Neural cell (in vitro differentiated cells): Measurements from ENCODE around the gene CEP20.

Experiments
- EZH2 ChIP-seq: fragments of 200-600, 300-800 bp; shearing (Covaris generic), sonication (generic); IDR thresholded peaks from 2 replicates; pipeline ENCODE4 v1.6.1; 2014; ENCODE audit warnings: antibody characterized with exemption, low read length, borderline replicate concordance, mild to moderate bottlenecking; ENCODE audit not compliant: insufficient read depth, poor library complexity, severe bottlenecking
- MXI1 ChIP-seq: fragments of 450-650 bp; conservative IDR thresholded peaks from 2 replicates; pipeline ENCODE4 v1.6.1; 2014; ENCODE audit warnings: antibody characterized with exemption, mild to moderate bottlenecking; ENCODE audit not compliant: poor library complexity, severe bottlenecking
- POLR2AphosphoS5 ChIP-seq: IDR thresholded peaks from 2 replicates; pipeline ENCODE4 v1.6.1; 2012
- RAD21 ChIP-seq: fragments of 450-650 bp; conservative IDR thresholded peaks from 2 replicates; pipeline ENCODE4 v1.6.1; 2014; ENCODE audit warnings: antibody characterized with exemption, mild to moderate bottlenecking, moderate library complexity
- TAF1 ChIP-seq: IDR thresholded peaks from 2 replicates; pipeline ENCODE4 v1.6.1; 2012; ENCODE audit warnings: low read depth
- TF ChIP-seq, protein P1 (sequence below): fragments of 450-650 bp; IDR thresholded peaks from 2 replicates; pipeline ENCODE4 v1.5.1; 2014; ENCODE audit warnings: antibody characterized with exemption, mild to moderate bottlenecking, moderate library complexity; ENCODE audit not compliant: poor library complexity, severe bottlenecking
- TF ChIP-seq, protein P2 (sequence below): IDR thresholded peaks from 2 replicates; pipeline ENCODE4 v1.6.1; 2012; ENCODE audit warnings: borderline replicate concordance

DNA sequence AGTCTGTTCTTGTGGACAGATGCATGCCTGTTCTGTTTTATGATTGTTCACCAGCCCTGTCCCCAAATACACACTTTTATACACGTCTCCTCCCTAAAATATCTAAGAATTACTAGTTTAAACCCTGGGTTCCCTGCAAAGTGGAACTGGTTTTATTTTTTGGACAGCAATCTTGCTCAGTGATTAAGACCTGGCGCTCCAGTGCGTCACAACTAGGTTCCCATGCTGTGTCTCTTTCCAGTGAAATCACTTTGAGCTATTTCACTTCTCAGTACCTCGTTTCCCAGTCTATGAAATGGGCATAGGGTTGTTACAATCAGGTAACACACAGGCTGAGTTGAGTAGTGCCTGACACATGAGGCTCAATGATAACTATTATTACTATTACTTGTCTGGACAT, 1.1 kb downstream of the CEP20 start:
- TF ChIP-seq, protein P1, sequence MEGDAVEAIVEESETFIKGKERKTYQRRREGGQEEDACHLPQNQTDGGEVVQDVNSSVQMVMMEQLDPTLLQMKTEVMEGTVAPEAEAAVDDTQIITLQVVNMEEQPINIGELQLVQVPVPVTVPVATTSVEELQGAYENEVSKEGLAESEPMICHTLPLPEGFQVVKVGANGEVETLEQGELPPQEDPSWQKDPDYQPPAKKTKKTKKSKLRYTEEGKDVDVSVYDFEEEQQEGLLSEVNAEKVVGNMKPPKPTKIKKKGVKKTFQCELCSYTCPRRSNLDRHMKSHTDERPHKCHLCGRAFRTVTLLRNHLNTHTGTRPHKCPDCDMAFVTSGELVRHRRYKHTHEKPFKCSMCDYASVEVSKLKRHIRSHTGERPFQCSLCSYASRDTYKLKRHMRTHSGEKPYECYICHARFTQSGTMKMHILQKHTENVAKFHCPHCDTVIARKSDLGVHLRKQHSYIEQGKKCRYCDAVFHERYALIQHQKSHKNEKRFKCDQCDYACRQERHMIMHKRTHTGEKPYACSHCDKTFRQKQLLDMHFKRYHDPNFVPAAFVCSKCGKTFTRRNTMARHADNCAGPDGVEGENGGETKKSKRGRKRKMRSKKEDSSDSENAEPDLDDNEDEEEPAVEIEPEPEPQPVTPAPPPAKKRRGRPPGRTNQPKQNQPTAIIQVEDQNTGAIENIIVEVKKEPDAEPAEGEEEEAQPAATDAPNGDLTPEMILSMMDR: no peak
- TF ChIP-seq POLR2AphosphoS5: no peak
- TF ChIP-seq MXI1: no peak
- no peak for TF ChIP-seq EZH2
- no peak for TF ChIP-seq RAD21
- TF ChIP-seq TAF1: no peak
- TF ChIP-seq, protein P2, sequence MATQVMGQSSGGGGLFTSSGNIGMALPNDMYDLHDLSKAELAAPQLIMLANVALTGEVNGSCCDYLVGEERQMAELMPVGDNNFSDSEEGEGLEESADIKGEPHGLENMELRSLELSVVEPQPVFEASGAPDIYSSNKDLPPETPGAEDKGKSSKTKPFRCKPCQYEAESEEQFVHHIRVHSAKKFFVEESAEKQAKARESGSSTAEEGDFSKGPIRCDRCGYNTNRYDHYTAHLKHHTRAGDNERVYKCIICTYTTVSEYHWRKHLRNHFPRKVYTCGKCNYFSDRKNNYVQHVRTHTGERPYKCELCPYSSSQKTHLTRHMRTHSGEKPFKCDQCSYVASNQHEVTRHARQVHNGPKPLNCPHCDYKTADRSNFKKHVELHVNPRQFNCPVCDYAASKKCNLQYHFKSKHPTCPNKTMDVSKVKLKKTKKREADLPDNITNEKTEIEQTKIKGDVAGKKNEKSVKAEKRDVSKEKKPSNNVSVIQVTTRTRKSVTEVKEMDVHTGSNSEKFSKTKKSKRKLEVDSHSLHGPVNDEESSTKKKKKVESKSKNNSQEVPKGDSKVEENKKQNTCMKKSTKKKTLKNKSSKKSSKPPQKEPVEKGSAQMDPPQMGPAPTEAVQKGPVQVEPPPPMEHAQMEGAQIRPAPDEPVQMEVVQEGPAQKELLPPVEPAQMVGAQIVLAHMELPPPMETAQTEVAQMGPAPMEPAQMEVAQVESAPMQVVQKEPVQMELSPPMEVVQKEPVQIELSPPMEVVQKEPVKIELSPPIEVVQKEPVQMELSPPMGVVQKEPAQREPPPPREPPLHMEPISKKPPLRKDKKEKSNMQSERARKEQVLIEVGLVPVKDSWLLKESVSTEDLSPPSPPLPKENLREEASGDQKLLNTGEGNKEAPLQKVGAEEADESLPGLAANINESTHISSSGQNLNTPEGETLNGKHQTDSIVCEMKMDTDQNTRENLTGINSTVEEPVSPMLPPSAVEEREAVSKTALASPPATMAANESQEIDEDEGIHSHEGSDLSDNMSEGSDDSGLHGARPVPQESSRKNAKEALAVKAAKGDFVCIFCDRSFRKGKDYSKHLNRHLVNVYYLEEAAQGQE: no peak
